Measurements from ENCODE around the gene TNNI2.
"Not testable (repeated sequence)": the region's sequence is repeated elsewhere in the genome, so short reads cannot be mapped to it uniquely, and the experiment has no call there.

TNNI2 gene

DNA sequence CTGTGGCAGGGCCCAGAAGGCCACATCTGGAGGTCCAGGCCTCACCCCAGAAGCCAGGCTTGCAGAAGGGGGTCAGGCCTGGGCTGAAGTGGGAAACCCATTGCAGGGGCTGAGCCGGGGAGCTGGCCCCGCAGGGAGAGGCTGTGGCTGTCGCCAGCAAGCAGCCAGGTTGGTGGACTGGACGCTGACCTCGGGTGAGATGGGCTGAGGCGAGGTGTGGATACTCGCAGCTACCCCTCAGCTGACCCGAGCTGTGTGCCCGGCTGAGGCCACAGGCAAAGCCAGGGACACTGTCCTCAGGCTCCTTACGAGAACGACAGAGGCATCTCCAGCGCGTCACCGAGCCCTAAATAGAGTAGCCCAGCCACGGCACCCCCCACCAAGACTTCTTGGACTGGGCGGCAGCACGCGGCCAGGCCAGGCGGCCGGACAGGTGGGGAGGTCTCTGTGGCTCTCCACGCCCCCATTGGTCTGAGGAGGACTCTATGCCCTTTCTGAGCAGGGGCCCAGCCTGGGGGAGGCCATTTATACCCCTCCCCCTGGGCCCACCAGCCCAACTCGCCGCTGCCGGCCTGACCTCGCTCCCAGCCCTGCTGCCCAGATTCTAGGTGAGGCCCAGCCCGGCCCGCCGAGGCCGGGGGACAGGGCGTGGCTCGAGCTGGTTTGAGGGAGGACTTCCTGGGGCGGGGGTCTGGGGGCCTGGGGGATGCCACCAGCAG lies at the start of gene TNNI2:
Gene TNNI2 (plus strand): TSS at position 556 of the 719 bp plus-strand sequence. CDS start 716 bp downstream, outside the sequence.
- no peak for DNase-seq

DNA sequence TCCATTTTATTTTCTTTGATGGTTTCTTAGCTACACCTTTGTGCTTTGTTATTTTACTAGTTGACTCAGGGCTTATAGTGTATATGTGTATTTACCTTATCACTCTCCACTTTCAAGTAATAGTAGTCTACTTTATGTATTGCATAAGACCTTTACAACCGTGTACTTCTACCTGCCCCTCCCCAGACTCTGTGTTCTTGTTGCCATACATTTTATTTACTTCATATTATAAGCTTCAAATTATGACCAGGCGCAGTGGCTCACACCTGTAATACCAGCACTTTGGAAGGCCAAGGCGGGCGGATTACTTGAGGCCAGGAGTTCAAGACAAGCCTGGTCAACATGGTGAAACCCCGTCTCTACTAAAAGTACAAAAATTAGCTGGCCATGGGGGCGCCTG lies 46.9 kb upstream of the TNNI2 start:
- DNase-seq, result no peak

DNA sequence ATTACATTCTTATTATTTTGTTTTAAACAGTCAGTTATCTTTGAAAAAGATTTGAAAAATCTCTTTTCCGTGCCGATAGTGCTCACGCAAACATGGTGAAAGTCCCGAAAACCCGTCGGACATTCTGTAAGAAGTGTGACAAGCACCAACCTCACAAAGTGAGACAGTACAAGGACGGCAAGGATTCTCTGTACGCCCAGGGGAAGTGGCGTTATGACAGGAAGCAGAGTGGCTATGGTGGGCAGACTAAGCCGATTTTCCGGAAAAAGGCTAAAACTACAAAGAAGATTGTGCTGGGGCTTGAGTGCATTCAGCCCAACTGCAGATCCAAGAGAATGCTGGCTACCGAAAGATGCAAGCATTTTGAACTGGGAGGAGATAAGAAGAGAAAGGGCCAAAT lies 46.3 kb upstream of the TNNI2 start:
- no peak for DNase-seq

DNA sequence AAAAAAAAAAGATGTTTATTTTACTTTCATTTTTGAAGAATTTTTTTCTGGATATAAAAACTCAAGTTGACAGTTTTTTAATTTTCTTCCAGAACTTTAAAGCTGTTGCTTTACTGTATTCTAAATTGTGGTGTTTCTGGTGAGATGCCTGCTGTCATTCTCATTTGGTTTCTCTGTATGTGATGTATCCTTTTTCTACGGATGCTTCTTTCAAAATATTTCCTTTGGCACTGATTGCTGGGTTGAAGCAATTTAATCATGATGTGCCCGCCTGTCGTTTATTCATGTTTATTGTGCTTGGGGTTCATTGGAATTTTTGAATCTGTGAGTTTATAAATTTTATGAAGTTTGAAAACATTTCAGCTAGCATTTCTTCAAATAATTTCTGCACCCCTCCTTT lies 45.7 kb upstream of the TNNI2 start:
- no peak for DNase-seq

DNA sequence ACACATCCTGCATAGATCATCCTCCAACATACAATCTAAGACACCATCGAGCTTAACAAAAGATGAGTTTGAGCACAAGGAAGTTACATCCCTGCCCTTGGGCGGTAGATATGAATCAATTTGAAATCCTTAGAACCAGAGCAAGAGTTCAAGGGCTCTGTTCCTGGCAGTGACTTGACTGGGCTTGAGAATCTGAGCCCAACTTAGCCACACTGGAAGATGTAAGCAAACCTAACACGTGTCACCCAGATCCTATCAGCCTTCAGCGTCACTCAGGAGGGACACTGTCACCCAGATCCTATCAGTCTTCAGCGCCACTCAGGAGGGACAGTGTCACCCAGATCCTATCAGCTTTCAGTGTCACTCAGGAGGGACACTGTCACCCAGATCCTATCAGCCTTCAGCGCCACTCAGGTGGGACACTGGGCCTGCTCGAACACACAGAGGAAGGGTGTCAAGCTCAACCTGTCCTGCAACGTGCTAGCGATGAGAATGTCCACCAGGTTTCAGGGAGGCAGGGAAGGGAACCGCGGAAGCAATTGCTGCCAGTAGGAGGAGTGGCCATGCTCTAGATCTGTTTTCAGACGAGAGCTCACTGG lies 42.3 kb upstream of the TNNI2 start:
- DNase-seq, result no peak

DNA sequence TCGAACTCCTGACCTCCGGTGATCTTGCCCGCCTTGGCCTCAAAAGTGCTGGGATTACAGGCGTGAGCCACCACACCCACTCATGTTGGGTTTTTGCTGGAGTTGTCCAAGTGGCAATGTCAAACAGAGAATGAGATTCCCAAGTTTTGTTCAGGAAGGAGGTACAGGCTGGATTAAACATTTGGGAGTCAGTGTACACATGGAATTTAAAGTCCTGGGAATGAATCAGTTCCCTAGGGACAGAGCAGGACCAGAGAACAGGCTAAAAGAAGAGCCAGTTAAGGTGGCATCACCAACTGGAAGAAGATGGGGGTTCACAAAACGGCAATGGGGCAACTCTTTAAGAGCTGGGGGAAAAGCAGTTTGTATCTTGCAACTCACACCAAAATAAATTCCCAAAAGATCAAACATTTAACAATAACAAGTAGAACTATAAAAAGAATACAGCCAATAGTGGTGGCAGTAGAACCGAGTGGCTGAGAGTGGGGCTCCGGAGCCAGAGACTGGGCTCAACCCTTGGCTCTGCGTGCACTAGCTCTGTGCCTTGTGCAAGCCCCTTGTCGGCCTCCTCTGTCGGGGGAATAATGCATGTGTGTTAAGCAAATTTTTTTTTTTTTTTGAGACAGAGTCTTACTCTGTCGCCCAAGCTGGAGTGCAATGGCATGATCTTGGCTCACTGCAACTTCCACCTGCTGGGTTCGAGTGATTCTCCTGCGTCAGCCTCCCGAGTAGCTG lies 41.2 kb upstream of the TNNI2 start:
- DNase-seq, result no peak

DNA sequence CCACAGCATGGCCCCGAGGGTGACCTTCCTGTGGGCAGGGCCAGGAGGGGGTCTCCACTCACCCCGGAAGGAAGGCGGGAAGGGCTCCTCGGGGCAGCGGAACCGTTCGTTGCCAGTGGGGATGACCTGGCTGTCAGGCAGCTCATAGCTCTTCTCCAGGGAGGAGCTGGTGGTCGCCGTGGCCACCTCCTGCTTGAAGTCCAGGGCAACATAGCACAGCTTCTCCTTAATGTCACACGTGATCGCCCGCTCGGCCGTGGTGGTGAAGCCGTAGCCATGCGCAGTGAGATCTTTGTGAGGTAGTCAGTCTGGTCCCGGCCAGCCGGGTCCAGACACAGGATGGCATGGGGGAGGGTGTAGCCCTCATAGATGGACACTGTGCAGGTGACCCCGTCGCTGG lies 35.5 kb upstream of the TNNI2 start:
- no peak for DNase-seq

DNA sequence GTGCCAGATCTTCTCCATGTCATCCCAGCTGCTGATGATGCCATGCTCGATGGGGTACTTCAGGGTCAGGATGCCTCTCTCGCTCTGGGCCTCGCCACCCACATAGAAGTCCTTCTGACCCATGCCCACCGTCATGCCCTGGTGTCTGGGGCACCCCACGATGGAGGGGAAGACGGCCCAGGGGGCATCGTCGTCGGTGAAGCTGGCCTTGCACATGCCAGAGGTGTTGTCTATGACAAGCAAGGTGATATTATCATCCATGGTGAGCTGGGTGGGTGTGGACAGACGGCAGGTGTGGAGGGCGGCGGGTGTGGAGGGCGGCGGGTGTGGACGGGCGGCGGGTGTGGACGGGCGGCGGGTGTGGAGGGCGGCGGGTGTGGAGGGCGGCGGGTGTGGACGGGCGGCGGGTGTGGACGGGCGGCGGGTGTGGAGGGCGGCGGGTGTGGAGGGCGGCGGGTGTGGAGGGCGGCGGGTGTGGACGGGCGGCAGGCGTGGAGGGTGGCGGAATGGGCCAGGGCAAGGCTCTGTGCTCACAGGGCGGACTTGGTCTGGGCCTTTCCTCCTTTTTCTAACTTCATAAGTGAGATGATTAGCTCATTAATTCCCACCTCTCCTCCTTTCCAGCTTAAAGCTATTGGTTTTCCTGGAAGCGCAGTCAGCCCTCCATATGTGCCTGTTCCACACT lies 34.8 kb upstream of the TNNI2 start:
- DNase-seq, result not testable (repeated sequence)

DNA sequence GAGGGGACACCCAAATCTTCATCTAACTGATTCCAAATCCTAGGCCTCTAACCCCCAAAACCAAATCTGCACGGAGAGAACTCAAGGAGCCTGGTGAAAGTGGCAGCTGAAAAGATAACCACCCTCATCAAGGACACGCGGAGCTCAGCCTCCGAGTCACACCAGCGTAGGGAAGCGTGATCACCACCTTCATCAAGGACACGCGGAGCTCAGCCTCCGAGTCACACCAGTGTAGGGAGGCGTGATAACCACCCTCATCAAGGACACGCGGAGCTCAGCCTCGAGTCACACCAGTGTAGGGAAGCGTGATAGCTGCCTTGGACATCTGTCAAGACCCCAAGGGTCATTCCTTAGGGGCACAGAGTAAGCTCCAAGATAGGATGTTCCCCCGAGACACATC lies 33.3 kb upstream of the TNNI2 start:
- DNase-seq, result no peak

DNA sequence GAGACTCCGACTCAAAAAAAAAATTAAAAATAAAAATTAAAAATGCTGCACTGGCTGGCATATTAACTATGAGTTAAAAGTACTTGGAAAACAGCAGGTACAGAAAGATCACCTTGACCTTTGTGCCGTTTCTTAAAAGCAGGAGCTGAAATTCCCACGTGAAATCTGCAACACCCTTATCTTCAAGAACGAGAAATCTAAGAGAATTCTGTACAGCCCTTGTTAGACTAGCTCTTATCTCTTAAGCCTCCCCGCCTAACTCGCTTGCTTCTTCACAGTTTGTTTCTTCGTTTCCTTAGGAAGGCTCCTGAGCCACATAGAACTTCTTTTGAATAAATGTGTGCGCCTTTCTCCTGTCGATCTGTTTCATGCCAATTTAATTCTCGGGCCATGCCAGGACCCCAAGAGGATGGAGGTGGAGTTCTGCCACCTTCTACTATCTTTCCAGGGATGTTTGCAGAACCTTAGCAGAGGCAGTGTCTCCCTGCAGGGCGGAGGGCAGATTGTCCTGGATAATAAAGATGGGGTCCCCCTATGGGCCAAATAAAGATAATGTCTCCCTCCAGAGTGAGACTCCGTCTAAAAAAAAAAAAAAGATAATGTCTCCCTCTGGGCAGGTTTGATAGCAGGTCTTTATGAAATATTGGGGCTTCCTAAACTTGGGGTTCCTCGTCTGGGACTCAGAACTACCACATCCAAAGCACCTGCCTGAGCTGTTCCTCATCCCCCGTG lies 31.4 kb upstream of the TNNI2 start:
- no peak for DNase-seq

DNA sequence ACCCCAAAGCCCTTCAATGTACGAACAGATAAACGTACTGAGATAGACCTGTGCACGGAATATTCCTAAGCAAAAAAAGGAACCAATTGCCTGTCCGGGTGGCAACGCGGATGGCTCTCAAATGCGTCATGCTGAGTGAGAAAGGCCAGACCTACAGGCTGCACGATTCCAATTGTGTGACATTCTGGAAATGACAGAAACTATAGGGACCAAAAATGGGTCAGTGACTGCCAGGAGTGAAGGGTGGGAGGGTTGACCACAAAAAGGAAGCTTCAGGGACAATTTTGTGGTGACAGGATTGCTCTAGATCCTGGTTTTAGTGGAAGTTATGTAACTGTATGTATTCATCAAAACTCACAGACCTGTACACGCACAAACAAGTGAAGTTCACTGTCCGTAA lies 28.0 kb upstream of the TNNI2 start:
- no peak for DNase-seq

DNA sequence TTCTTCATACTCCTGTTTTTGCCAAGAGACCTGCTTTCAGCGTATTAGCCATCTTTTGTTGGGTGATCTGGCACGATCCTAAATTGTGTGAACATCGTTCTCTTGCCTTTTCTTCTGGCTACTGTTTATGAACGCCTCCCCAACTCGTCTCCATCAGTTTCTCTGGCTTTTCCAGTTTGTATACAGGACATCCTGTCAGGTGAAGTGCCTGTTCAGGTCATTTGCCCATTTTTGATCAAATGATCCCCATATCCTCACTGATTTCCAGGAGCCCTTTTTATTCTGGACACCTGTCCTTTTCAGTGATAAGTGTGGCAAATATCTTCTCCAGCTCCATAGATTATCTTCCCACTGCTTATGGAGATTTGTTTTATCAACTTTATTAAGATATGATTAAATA lies 26.5 kb upstream of the TNNI2 start:
- DNase-seq, result no peak

DNA sequence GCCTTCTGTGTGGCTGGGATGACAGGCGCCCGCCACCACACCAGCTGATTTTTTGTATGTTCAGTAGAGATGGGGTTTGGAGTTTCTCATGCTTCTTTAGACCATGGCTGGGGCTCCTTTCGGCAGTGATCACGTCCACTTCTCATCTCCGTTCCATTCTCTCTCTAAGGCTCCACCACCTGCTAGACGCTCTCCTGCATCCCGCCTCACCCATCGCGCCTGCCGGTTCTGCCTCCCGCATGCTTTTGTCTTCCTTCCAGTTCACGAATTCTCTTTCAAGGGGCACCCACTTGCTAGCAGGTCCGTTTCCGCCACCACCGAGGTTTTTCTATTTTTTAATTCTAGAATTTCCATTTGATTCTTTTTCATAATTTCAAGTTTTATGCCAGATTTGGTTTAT lies 26.0 kb upstream of the TNNI2 start:
- no peak for DNase-seq

DNA sequence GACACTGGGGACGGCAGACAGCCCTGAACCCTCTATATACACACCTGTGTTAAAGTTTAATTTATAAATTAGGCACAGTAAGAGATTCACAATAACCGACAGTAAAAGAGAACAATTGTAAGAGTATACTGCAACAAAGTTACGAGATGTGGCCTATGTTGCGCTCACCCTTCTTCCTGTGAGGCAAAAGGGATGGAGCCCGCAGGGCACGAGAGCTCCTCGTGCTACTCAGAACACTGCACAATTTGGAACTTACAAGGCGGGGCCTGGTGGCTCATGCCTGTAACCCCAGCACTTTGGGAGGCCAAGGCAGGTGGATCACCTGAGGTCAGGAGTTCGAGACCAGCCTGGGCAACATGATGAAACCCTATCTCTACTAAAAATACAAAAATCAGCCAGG lies 25.4 kb upstream of the TNNI2 start:
- not testable (repeated sequence) for DNase-seq

DNA sequence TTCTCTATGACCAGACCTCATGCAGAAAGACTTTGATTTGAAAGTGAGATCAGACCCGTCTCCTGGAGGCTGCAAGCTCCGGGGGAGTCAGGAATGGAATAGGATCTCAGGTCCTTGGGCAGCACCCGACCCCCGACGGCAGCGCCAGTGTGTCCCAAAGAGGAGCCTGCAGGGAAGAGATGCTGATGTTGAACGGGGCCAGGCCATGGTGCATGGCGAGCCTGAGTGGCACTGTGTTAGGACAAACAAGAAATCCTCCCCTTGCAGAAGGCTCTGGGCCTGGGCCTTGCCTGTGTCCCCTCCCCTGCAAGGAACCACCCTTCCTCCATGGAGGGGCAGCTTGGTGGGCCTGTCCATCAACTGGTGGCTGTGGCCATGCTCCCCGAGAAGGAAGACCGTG lies 24.1 kb upstream of the TNNI2 start:
- DNase-seq, result no peak

DNA sequence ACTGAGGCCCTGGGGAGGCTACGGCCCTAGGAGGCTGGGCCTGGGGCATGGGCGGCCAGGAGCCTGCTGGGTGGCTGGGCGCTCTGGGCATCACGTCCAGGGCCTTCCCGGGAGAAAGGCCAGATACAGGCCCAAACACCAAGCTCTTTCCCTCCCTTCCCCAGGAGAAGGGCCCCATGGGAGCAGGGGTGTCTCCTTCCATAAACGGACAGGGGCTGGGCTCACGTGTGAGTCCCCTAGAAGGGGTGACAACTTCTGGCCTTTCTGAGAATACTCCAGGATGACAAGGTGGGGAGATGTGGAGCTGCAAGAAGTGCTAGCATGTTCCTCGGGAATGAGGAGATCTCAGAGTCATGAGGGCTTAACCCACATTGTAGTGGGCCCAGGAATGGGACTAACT lies 23.5 kb upstream of the TNNI2 start:
- DNase-seq, result no peak

DNA sequence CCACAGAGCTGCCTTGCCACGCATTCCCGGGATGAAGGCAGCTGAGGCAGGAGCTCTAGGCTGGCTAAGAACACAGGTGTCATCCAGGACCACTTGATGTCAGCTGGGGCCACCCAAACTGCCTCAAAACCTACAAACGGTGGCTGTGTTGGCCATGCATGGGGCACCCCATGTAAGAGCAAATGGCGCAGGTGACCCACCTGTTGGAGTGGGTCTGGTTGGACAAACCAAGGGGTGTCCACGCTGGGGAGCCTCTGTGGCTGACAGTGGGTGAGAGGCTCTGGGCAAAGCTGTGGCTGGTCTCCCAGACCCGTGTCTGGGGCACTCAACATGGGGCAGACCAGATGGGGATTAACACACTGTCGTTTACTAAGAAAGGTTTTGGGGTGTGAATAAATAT lies 23.0 kb upstream of the TNNI2 start:
- DNase-seq, result no peak

DNA sequence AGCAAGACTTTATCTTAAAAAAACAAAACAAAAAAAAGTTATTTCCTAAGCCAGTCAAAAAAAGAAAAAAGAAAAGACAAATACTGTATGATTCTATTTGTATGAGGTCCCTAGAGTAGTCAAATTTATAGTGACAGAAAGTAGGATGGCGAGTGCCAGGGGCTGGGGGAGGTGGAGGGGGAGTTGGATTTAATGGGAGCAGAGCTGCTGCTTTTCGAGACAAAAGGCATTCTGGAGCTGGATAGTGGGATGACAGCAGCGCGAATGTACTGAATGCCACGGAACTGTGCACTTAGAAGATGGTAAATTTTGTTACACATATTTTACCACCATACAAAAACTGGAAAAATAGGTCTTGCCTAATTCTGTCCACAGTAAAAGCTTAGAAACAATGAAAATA lies 21.8 kb upstream of the TNNI2 start:
- DNase-seq, result no peak

DNA sequence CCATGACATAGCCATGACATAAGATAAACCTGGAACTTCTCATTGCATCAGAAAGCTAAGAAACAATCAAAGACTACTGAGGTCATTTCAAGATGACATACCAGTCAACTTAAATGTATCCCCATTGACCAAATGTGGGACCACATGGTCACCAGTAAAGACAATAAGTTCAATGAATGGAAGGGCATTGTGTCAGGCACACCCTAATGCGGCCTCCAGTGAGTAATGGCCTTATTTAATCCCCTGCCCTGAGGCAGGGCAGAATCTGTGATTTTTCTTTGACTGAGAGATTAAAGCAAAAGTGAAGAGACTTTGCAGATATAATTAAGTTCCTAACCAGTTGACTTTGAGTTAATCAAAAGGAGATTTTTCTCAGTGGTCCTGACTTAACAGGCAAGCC lies 21.3 kb upstream of the TNNI2 start:
- DNase-seq, result no peak

DNA sequence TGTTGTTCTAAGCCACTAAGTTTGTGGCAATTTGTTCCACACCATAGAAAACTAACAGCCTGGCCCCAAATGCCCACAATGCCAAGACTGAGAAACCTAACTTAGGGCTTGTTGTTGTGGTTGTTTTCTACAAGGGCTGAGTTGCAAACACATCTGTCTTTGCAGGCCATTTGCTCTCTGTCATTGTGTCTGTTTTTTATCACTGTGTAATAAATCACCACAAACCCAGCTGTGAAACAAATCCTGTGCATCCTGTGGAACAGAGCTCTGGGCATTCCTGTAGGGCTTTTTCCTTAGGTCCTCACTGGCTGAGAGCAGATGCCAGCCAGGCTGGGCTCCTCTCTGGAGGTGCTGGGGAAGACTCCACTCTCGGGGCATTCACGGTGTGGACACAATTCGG lies 19.7 kb upstream of the TNNI2 start:
- no peak for DNase-seq

DNA sequence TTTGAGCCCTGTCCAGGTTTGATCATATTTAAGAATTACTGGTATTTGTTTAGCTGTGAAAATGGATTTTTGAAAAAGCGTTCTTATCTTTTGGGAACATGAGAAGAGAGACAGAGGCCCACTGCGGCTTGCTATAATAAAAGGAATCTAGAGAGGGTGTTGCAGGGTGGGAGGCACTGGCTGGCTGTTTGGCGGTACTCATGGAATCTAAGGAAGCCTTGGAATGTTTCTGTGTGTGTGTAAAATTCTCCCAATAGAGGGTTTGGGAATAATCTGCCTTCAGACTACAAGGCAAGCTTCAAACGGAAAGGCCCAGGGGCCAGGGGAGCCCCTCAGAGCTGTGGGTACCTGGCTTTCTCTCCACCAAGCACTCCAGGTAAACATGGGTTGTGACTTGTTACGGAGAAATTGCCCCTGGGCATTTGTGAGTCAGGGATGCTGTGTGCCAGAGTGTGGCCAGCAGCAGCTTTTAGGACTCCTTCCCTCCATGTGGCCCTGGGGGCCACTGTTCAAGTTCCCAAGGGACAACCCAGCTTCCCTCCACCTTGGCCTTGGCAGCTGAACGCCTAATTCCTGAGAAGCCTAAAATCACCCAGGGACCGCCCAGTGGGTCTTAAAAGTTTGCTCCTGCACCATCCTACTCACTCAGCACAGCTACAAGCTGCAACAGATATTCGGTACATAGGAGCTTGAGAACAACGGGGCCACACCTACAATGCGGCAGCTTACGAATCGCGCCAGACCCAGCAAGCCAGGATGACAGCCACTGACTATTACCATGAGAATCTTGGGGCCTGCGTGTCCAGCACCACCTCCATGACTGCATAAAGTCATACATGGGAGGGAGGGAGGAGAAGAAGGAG lies 18.1 kb upstream of the TNNI2 start:
- no peak for DNase-seq

DNA sequence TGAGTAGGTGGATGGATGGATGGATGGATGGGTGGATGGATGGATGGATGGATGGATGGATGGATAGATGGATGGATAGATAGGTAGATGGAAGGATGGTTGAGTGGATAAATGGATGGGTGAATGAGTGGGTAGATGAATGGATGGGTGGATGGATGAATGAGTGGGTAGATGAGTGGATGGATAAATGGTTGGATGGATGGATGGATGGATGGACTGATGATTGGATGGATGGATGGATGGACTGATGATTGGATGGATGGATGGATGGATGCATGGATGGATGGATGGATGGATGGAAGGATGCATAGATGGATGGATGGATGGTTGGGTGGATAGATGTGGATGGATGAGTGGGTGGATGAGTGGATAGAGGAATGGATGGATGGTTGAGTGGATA lies 17.2 kb upstream of the TNNI2 start:
- no peak for DNase-seq
